ENCODE results near the gene GUCY1A1.

GUCY1A1 gene

DNA sequence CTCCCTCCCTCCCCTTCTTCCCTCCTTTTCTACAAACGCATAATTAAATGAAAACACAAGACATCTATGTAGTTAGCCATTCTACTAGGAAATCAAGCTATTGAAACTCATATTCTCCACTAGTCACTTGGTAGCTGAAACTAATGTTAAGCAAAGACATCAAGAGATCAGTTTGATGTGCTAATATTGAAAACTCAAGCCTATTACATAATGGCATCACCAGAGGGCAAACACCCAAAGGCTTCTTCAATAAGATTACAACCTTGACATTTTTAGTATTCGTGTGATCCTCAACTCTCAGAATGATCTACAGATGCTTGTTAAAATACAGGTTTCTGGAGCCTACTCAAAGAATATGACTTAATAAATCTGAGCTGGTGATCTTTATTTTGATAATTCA lies 6.2 kb upstream of the GUCY1A1 start (continued):
- TF ChIP-seq TSHZ2 (CRISPR knock-in tag; IDR thresholded peaks at IDR 0.05) = no peak
- no peak for TF ChIP-seq GLIS3 (CRISPR knock-in tag; IDR thresholded peaks at IDR 0.05)
- no peak for TF ChIP-seq TCF4 (CRISPR knock-in tag; IDR thresholded peaks at IDR 0.05; ENCODE audit: borderline replicate concordance)
- TF ChIP-seq BACH2 (CRISPR knock-in tag; IDR thresholded peaks at IDR 0.05; ENCODE audit: borderline replicate concordance) = no peak

DNA sequence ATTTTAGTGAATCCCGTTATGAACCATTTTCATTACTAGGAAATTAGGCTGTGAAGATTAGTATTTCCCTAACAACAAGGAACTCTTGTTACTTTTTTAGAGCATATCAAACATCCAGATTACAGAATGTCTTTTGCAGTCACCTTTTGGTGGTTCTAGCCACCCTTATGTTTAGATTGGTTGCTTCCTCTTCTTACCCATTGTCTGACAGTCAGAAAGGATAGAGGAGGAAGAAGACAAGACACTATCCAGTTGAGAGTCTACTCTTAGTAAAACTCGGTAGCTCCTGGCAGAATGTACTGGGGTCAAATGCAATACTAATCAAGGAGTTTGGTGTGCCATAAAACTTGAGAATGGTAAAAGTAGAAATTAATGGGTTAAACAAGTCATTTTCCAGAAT lies 1.6 kb upstream of the GUCY1A1 start:
- TF ChIP-seq, protein P1, sequence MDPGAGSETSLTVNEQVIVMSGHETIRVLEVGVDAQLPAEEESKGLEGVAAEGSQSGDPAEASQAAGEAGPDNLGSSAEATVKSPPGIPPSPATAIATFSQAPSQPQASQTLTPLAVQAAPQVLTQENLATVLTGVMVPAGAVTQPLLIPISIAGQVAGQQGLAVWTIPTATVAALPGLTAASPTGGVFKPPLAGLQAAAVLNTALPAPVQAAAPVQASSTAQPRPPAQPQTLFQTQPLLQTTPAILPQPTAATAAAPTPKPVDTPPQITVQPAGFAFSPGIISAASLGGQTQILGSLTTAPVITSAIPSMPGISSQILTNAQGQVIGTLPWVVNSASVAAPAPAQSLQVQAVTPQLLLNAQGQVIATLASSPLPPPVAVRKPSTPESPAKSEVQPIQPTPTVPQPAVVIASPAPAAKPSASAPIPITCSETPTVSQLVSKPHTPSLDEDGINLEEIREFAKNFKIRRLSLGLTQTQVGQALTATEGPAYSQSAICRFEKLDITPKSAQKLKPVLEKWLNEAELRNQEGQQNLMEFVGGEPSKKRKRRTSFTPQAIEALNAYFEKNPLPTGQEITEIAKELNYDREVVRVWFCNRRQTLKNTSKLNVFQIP (CRISPR knock-in tag; IDR thresholded peaks at IDR 0.05; ENCODE audit: borderline replicate concordance, low read depth) = no peak
- no peak for TF ChIP-seq ARNTL (CRISPR knock-in tag; IDR thresholded peaks at IDR 0.05; ENCODE audit: borderline replicate concordance, low read depth)
- ATAC-seq = no peak

DNA sequence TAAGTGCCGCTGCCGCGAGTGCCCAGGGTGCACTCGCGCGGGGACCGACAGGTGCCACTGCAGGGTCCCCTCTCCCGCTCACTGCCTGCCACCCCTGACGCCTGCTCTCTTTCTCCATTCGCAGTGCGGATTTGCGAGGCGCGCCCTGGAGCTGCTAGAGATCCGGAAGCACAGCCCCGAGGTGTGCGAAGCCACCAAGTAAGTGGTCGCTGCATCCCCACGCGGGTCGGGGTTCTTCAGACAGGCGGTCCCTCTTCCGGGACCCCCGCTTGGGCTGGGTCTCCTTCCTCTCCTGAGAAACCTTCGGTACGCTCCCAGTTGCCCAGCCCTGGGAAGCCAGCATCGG lies 547 bp downstream of the GUCY1A1 start:
- ATAC-seq = peak; percentile 70
- TF ChIP-seq TCF4 (CRISPR knock-in tag; IDR thresholded peaks at IDR 0.05; ENCODE audit: borderline replicate concordance) (no peak), ZNF565 (CRISPR knock-in tag; conservative IDR thresholded peaks at IDR 0.05; ENCODE audit: low read depth) (no peak), CSRNP3 (CRISPR knock-in tag; IDR thresholded peaks at IDR 0.05) (no peak), RARB (CRISPR knock-in tag; IDR thresholded peaks at IDR 0.05) (no peak), ZFP3 (CRISPR knock-in tag; IDR thresholded peaks at IDR 0.05) (no peak), ZNF70 (CRISPR knock-in tag; IDR thresholded peaks at IDR 0.05) (no peak)

- ATAC-seq = peak; percentile 76
- TF ChIP-seq, protein P2, sequence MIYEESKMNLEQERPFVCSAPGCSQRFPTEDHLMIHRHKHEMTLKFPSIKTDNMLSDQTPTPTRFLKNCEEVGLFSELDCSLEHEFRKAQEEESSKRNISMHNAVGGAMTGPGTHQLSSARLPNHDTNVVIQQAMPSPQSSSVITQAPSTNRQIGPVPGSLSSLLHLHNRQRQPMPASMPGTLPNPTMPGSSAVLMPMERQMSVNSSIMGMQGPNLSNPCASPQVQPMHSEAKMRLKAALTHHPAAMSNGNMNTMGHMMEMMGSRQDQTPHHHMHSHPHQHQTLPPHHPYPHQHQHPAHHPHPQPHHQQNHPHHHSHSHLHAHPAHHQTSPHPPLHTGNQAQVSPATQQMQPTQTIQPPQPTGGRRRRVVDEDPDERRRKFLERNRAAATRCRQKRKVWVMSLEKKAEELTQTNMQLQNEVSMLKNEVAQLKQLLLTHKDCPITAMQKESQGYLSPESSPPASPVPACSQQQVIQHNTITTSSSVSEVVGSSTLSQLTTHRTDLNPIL (CRISPR knock-in tag; IDR thresholded peaks at IDR 0.05; ENCODE audit: low read depth) = no peak
- TF ChIP-seq TSHZ2 (CRISPR knock-in tag; IDR thresholded peaks at IDR 0.05) = no peak
- no peak for TF ChIP-seq RARB (CRISPR knock-in tag; IDR thresholded peaks at IDR 0.05)
Measured at GRCh38 chr4:155667568-155668511, 1.2 kb downstream of the GUCY1A1 start.

- no peak for ATAC-seq
- TF ChIP-seq TOX (CRISPR knock-in tag; IDR thresholded peaks at IDR 0.05; ENCODE audit: borderline replicate concordance) = no peak
- no peak for TF ChIP-seq TSHZ2 (CRISPR knock-in tag; IDR thresholded peaks at IDR 0.05)
- TF ChIP-seq ZFP30 (CRISPR knock-in tag; IDR thresholded peaks at IDR 0.05) = no peak
- TF ChIP-seq BACH2 (CRISPR knock-in tag; IDR thresholded peaks at IDR 0.05; ENCODE audit: borderline replicate concordance) = no peak
- no peak for TF ChIP-seq CSDC2 (CRISPR knock-in tag; IDR thresholded peaks at IDR 0.05)
- TF ChIP-seq RARB (CRISPR knock-in tag; IDR thresholded peaks at IDR 0.05) = no peak
- TF ChIP-seq OSR1 (CRISPR knock-in tag; IDR thresholded peaks at IDR 0.05) = no peak
- TF ChIP-seq ZNF8 (CRISPR knock-in tag; IDR thresholded peaks at IDR 0.05) = no peak
- TF ChIP-seq ISL1 (CRISPR knock-in tag; IDR thresholded peaks at IDR 0.05) = no peak
- TF ChIP-seq ZNF70 (CRISPR knock-in tag; IDR thresholded peaks at IDR 0.05) = no peak
Measured at GRCh38 chr4:155668707-155669220, 2.1 kb downstream of the GUCY1A1 start.

Data from SK-N-SH treated with all-trans-retinoic acid at 6 μM for 48 hours (cell line).